Astrocyte (in vitro differentiated cells and primary cell): ENCODE results near the gene OR4E2. TPM values are rescaled to one million over a fixed set of nuclear protein-coding genes. Genes with fewer than 3 reads are reported as not detected.

ENCODE experiments used
- DNase-seq: peaks from one replicate; pipeline ENCODE4 v3.0.0-alpha.2; 2010; ENCODE audit warnings: low read depth
- FAIRE-seq: peaks from 2 replicates; lab custom pipeline; 2011; peaks lifted over from hg19 to GRCh38; lab: Jason Lieb, UNC
- H2AFZ ChIP-seq: 2 replicates; pipeline ENCODE4 v1.6.0; 2012; ENCODE audit warnings: low read depth, low read length, inconsistent platforms
- H3K27ac ChIP-seq: 2 replicates; pipeline ENCODE4 v1.5.1; 2011; ENCODE audit warnings: low read depth, low read length, inconsistent platforms
- H3K27me3 ChIP-seq: 2 replicates; pipeline ENCODE4 v1.6.0; 2011; ENCODE audit warnings: low read length, inconsistent platforms; ENCODE audit not compliant: insufficient read depth
- H3K36me3 ChIP-seq: 2 replicates; pipeline ENCODE4 v1.5.1; 2011; ENCODE audit warnings: low read length, inconsistent platforms; ENCODE audit not compliant: insufficient read depth
- H3K4me1 ChIP-seq: 2 replicates; pipeline ENCODE4 v1.5.1; 2011; ENCODE audit warnings: low read length, inconsistent platforms; ENCODE audit not compliant: insufficient read depth
- H3K4me2 ChIP-seq: 2 replicates; pipeline ENCODE4 v1.6.0; 2012; ENCODE audit warnings: low read length, inconsistent platforms
- H3K4me3 ChIP-seq: 2 replicates; pipeline ENCODE4 v1.5.1; 2011; ENCODE audit warnings: low read depth, mild to moderate bottlenecking, low read length, inconsistent platforms; ENCODE audit not compliant: insufficient read depth
- H3K79me2 ChIP-seq: 2 replicates; pipeline ENCODE4 v1.6.0; 2012; ENCODE audit warnings: mild to moderate bottlenecking, low read length, inconsistent platforms; ENCODE audit not compliant: insufficient read depth
- H3K9ac ChIP-seq: 2 replicates; pipeline ENCODE4 v1.6.0; 2012; ENCODE audit warnings: mild to moderate bottlenecking, low read length, inconsistent platforms
- H3K9me3 ChIP-seq: 2 replicates; pipeline ENCODE4 v1.5.1; 2012; ENCODE audit warnings: low read depth, mild to moderate bottlenecking, low read length, inconsistent platforms; ENCODE audit not compliant: insufficient read depth
- H4K20me1 ChIP-seq: 2 replicates; pipeline ENCODE4 v1.6.0; 2012; ENCODE audit warnings: low read length, inconsistent platforms; ENCODE audit not compliant: insufficient read depth
- H3K27ac Mint-ChIP-seq: one replicate; pipeline ENCODE4 v1.8.0; 2021; ENCODE audit warnings: mild to moderate bottlenecking, mixed read lengths; ENCODE audit not compliant: unreplicated experiment
- H3K27me3 Mint-ChIP-seq: one replicate; pipeline ENCODE4 v1.8.0; 2021; ENCODE audit warnings: low read depth, mixed read lengths; ENCODE audit not compliant: unreplicated experiment
- H3K36me3 Mint-ChIP-seq: one replicate; pipeline ENCODE4 v1.8.0; 2021; ENCODE audit warnings: low read depth, mixed read lengths; ENCODE audit not compliant: unreplicated experiment
- H3K4me1 Mint-ChIP-seq: one replicate; pipeline ENCODE4 v1.8.0; 2021; ENCODE audit warnings: low read depth, mixed read lengths; ENCODE audit not compliant: unreplicated experiment
- H3K4me3 Mint-ChIP-seq: one replicate; pipeline ENCODE4 v1.8.0; 2021; ENCODE audit warnings: mild to moderate bottlenecking, moderate library complexity, mixed read lengths; ENCODE audit not compliant: unreplicated experiment
- H3K9me3 Mint-ChIP-seq: one replicate; pipeline ENCODE4 v1.8.0; 2021; ENCODE audit warnings: mild to moderate bottlenecking, mixed read lengths; ENCODE audit not compliant: unreplicated experiment
- CTCF ChIP-seq: IDR thresholded peaks from 2 replicates; pipeline ENCODE4 v1.5.1; 2011; ENCODE audit warnings: low read depth, mild to moderate bottlenecking, inconsistent platforms, low read length, moderate library complexity; ENCODE audit not compliant: insufficient read depth
- EZH2 ChIP-seq: IDR thresholded peaks from 2 replicates; pipeline ENCODE4 v1.6.1; 2012; ENCODE audit warnings: mild to moderate bottlenecking, low read length, inconsistent platforms; ENCODE audit not compliant: insufficient read depth
- total RNA-seq: library from RNA; stranded (reverse); gene quantifications from 2 replicates; pipeline ENCODE4 v1.2.1, GENCODE V29; 2021

OR4E2 gene
- total RNA-seq, 1 donor from 2014 or later, result not detected

DNA sequence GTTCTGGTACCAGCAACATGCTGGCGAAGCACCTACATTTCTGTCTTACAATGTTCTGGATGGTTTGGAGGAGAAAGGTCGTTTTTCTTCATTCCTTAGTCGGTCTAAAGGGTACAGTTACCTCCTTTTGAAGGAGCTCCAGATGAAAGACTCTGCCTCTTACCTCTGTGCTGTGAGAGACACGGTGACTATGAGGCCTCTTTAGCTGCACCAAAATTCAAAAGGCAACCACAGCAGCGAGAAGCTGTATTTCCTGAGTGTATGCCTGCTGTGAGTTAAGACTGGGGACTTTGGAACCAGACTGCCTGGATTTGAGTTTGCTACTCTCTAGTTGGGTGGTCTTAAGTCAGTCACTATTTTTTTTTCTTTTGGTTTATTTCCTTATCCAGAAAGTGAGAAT is 10.2 kb upstream of the OR4E2 start:
- Mint-ChIP-seq H3K27me3 (no peaks in the 10 kb centered on the region), H3K4me3 (no peak overlapping the region), H3K4me1 (peaks cover 1% of the 10 kb centered on the region), H3K9me3 (no peaks in the 10 kb centered on the region), H3K36me3 (no peaks in the 10 kb centered on the region), H3K27ac (no peak overlapping the region)
- Histone ChIP-seq H3K9ac (no peak overlapping the region), H2AFZ (no peak overlapping the region), H3K4me2 (no peak overlapping the region), H3K4me1 (no peaks in the 10 kb centered on the region), H3K4me3 (no peak overlapping the region), H3K27ac (no peak overlapping the region), H3K27me3 (no peaks in the 10 kb centered on the region), H3K36me3 (no peaks in the 10 kb centered on the region), H3K79me2 (no peaks in the 10 kb centered on the region), H4K20me1 (no peaks in the 10 kb centered on the region), H3K9me3 (no peaks in the 10 kb centered on the region)
- TF ChIP-seq EZH2 (no peak), CTCF (no peak)
- FAIRE-seq (no peak), DNase-seq (no peak)

DNA sequence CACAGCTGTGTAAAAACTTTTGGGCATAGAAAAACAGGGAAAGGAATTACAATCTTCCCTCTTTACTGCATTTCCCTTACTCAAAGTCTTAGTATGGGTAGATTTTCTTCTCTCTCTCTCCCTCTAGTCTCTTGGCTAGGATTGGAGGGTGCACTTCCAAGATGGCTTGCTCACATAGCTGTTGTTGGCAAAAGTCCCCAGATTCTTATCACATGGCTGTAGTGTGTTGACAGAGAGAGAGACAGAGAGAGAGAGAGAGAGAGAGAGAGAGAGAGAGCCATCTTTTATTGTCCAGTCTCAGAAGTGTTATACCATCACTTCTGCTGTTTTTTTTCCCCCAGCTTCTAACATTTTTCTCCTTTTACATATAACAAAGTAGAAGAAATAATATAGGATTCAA is 6.3 kb upstream of the OR4E2 start:
- Mint-ChIP-seq H3K27ac (no peak overlapping the region), H3K9me3 (no peaks in the 10 kb centered on the region), H3K36me3 (no peaks in the 10 kb centered on the region), H3K27me3 (peaks cover 5% of the 10 kb centered on the region), H3K4me1 (no peaks in the 10 kb centered on the region), H3K4me3 (no peak overlapping the region)
- Histone ChIP-seq H3K79me2 (no peaks in the 10 kb centered on the region), H3K9ac (no peak overlapping the region), H3K4me1 (no peaks in the 10 kb centered on the region), H3K4me3 (no peak overlapping the region), H3K36me3 (no peaks in the 10 kb centered on the region), H2AFZ (no peak overlapping the region), H3K27me3 (no peaks in the 10 kb centered on the region), H3K4me2 (no peak overlapping the region), H3K27ac (no peak overlapping the region), H4K20me1 (no peaks in the 10 kb centered on the region), H3K9me3 (no peaks in the 10 kb centered on the region)
- TF ChIP-seq EZH2, result no peak
- TF ChIP-seq CTCF, result no peak
- DNase-seq, result no peak
- FAIRE-seq, result no peak

DNA sequence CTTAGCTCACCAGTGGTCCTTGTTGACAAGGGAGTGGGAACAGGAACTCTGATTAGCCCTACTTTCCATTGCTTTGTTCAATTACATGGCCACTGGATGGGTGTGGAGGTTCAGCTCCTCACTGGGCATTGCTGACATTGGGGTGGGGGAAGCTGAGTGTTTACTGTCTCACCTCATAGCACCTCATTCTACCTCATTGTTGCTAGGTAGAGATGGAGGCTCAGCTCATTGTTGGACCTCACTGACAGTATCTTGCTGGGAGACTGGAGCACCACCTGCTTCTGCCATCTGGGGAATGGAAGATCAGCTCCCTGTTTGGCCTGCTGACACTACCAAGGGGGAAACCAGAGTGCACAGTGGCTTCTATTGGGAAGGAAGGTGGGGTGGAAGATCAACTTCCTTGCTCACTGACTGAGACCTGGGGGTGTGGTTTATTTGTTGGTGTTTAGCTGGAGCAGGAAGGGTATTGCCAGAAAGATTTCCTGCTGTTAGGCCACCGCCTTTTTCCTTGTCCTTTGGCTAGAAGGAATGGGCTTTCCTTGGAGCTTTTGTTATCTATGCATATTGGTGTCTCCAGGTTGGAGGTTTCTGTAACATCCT is 1.3 kb upstream of the OR4E2 start:
- no peak overlapping the region for H3K27ac Mint-ChIP-seq
- H3K4me1 Mint-ChIP-seq, result no peaks in the 10 kb centered on the region
- Histone ChIP-seq H3K27me3 (no peaks in the 10 kb centered on the region), H3K9ac (no peak overlapping the region), H3K36me3 (no peaks in the 10 kb centered on the region), H3K4me2 (no peak overlapping the region), H3K9me3 (no peaks in the 10 kb centered on the region), H2AFZ (no peak overlapping the region), H3K4me1 (no peaks in the 10 kb centered on the region), H4K20me1 (no peaks in the 10 kb centered on the region), H3K4me3 (no peak overlapping the region), H3K79me2 (no peaks in the 10 kb centered on the region), H3K27ac (no peak overlapping the region)
- TF ChIP-seq EZH2 (no peak), CTCF (no peak)
- no peaks in the 10 kb centered on the region for H3K9me3 Mint-ChIP-seq
- no peaks in the 10 kb centered on the region for H3K36me3 Mint-ChIP-seq
- H3K4me3 Mint-ChIP-seq, result no peak overlapping the region
- FAIRE-seq (no peak), DNase-seq (no peak)
- peaks cover 5% of the 10 kb centered on the region for H3K27me3 Mint-ChIP-seq
